Measurements from ENCODE around the gene NFYC. TPM values are rescaled to one million over a fixed set of nuclear protein-coding genes. Genes with fewer than 3 reads are reported as not detected.
A peak's percentile ranks its signal among the peaks of the same experiment; 100 is the strongest.
"Not testable (repeated sequence)": the region's sequence is repeated elsewhere in the genome, so short reads cannot be mapped to it uniquely, and the experiment has no call there.

Gene NFYC
- total RNA-seq, 1 donor = 79.4 TPM

GRCh38 chr1:40664791-40665190 lies 26.7 kb upstream of the NFYC start:
- DNase-seq (ENCODE audit: low read depth in 2 of 3, low spot score in 2 of 3) = no peak

- DNase-seq (ENCODE audit: low read depth in 2 of 3, low spot score in 2 of 3) = peak; percentile 68 to 72 (median 70)
Observed at GRCh38 chr1:40665335-40666171, 26.0 kb upstream of the NFYC start, which contains the start of gene RIMS3. RIMS3 (minus strand) TSS chr1:40665682; CDS start chr1:40641925, 23,757 bp downstream.

GRCh38 chr1:40668769-40669525 lies 22.6 kb upstream of the NFYC start:
- DNase-seq (ENCODE audit: low read depth in 2 of 3, low spot score in 2 of 3) = peak; percentile 68 to 92 (median 85)

- no peak for DNase-seq (ENCODE audit: low read depth in 2 of 3, low spot score in 2 of 3)
Observed at GRCh38 chr1:40673452-40673851, 18.1 kb upstream of the NFYC start.

- DNase-seq (ENCODE audit: low read depth in 2 of 3, low spot score in 2 of 3) = no peak
Observed at GRCh38 chr1:40676501-40676900, 15.0 kb upstream of the NFYC start.

- no peak for DNase-seq (ENCODE audit: low read depth in 2 of 3, low spot score in 2 of 3)
Observed at GRCh38 chr1:40679165-40679953, 12.1 kb upstream of the NFYC start.

- no peak for DNase-seq (ENCODE audit: low read depth in 2 of 3, low spot score in 2 of 3)
Observed at GRCh38 chr1:40684669-40685068, 6.8 kb upstream of the NFYC start.

- DNase-seq (ENCODE audit: low read depth in 2 of 3, low spot score in 2 of 3) = no peak
Observed at GRCh38 chr1:40687059-40687458, 4.4 kb upstream of the NFYC start.

GRCh38 chr1:40687661-40688060 lies 3.8 kb upstream of the NFYC start:
- DNase-seq (ENCODE audit: low read depth in 2 of 3, low spot score in 2 of 3) = no peak

GRCh38 chr1:40689737-40690136 lies 1.8 kb upstream of the NFYC start:
- no peak for DNase-seq (ENCODE audit: low read depth in 2 of 3, low spot score in 2 of 3)

GRCh38 chr1:40690771-40691537 lies 550 bp upstream of the NFYC start:
- no peak for DNase-seq (ENCODE audit: low read depth in 2 of 3, low spot score in 2 of 3)

GRCh38 chr1:40692429-40692895 lies 958 bp downstream of the NFYC start:
- no peak for DNase-seq (ENCODE audit: low read depth in 2 of 3, low spot score in 2 of 3)

GRCh38 chr1:40693425-40693824 lies 1.9 kb downstream of the NFYC start:
- no peak for DNase-seq (ENCODE audit: low read depth in 2 of 3, low spot score in 2 of 3)

GRCh38 chr1:40694353-40694874 lies 2.9 kb downstream of the NFYC start:
- no peak for DNase-seq (ENCODE audit: low read depth in 2 of 3, low spot score in 2 of 3)

- DNase-seq (ENCODE audit: low read depth in 2 of 3, low spot score in 2 of 3) = no peak
Observed at GRCh38 chr1:40696294-40696693, 4.8 kb downstream of the NFYC start.

GRCh38 chr1:40697436-40697835 lies 5.9 kb downstream of the NFYC start:
- no peak for DNase-seq (ENCODE audit: low read depth in 2 of 3, low spot score in 2 of 3)

- DNase-seq (ENCODE audit: low read depth in 2 of 3, low spot score in 2 of 3) = no peak
Observed at GRCh38 chr1:40699787-40700186, 8.3 kb downstream of the NFYC start.

GRCh38 chr1:40701684-40702083 lies 10.2 kb downstream of the NFYC start:
- no peak for DNase-seq (ENCODE audit: low read depth in 2 of 3, low spot score in 2 of 3)

GRCh38 chr1:40702810-40703209 lies 11.3 kb downstream of the NFYC start:
- not testable (repeated sequence) for DNase-seq (ENCODE audit: low read depth in 2 of 3, low spot score in 2 of 3)

GRCh38 chr1:40703316-40703715 lies 11.8 kb downstream of the NFYC start:
- no peak for DNase-seq (ENCODE audit: low read depth in 2 of 3, low spot score in 2 of 3)
